ENCODE measurements around the gene RBM22. TPM values are rescaled to one million over a fixed set of nuclear protein-coding genes. Genes with fewer than 3 reads are reported as not detected.

The RBM22 gene
- total RNA-seq, 2 experiments from 2014 or later = 59.9 to 61.8 TPM

GRCh38 chr5:150710165-150710564, 9.3 kb upstream of the RBM22 start:
- CTCF ChIA-PET = interaction anchor here (1.0 to 2.6 kb wide), 3 partner anchors 10 to 13 kb away, joined by 3 to 15 read pairs (median 12); partner anchors contain the start of gene RBM22
- POLR2A ChIA-PET = no interaction called here
- intact Hi-C loops (cut with DNase I, micrococcal nuclease) = no loop called here
- Mint-ChIP-seq H3K4me1 (no peaks in the 10 kb centered on the region), H3K36me3 (ENCODE audit: low read depth) (peaks cover 20% of the 10 kb centered on the region), H3K27ac (no peak overlapping the region), H3K9me3 (ENCODE audit: low read depth) (no peaks in the 10 kb centered on the region), H3K4me3 (no peak overlapping the region), H3K27me3 (no peaks in the 10 kb centered on the region)
- no peak for DNase-seq
- no peak for ATAC-seq

- peaks cover 15% of the 10 kb centered on the region for H3K36me3 Mint-ChIP-seq (ENCODE audit: low read depth)
- DNase-seq (no peak), ATAC-seq (no peak)
- intact Hi-C loops (cut with DNase I, micrococcal nuclease) = no loop called here
- no peaks in the 10 kb centered on the region for H3K9me3 Mint-ChIP-seq (ENCODE audit: low read depth)
- no peak overlapping the region for H3K4me3 Mint-ChIP-seq
- ChIA-PET CTCF (interaction anchor here (0.6 to 1.5 kb wide), 6 partner anchors 14 to 326 kb away, joined by 3 to 5 read pairs (median 3); partner anchors contain the start of gene IRGM), POLR2A (no interaction called here)
- no peaks in the 10 kb centered on the region for H3K4me1 Mint-ChIP-seq
- H3K27me3 Mint-ChIP-seq = no peaks in the 10 kb centered on the region
- no peak overlapping the region for H3K27ac Mint-ChIP-seq
These were observed 6.0 kb upstream of the RBM22 start for GRCh38 chr5:150706776-150707390.

GRCh38 chr5:150703762-150704161, 2.9 kb upstream of the RBM22 start:
- no peak overlapping the region for H3K4me3 Mint-ChIP-seq
- ATAC-seq = no peak
- ChIA-PET CTCF (interaction anchor here (0.8 to 1.5 kb wide), 5 partner anchors 9 to 411 kb away, joined by 3 to 5 read pairs (median 3); partner anchors contain the start of gene IRGM), POLR2A (interaction anchor here (0.6 to 1.6 kb wide), 3 partner anchors 12 to 143 kb away, joined by 3 to 6 read pairs (median 4); partner anchors contain the start of gene IRGM)
- H3K36me3 Mint-ChIP-seq (ENCODE audit: low read depth) = peaks cover 6% of the 10 kb centered on the region
- H3K27ac Mint-ChIP-seq = no peak overlapping the region
- intact Hi-C loops (cut with DNase I, micrococcal nuclease) = loop anchor here (5.0 kb wide), 2 partner anchors 141 to 509 kb away; no protein-coding TSS in a partner anchor
- no peaks in the 10 kb centered on the region for H3K9me3 Mint-ChIP-seq (ENCODE audit: low read depth)
- H3K4me1 Mint-ChIP-seq = peaks cover 9% of the 10 kb centered on the region
- H3K27me3 Mint-ChIP-seq = no peaks in the 10 kb centered on the region
- DNase-seq = no peak

- peaks cover 23% of the 10 kb centered on the region for H3K36me3 Mint-ChIP-seq (ENCODE audit: low read depth)
- H3K27me3 Mint-ChIP-seq = no peaks in the 10 kb centered on the region
- peaks cover 15% of the 10 kb centered on the region for H3K4me1 Mint-ChIP-seq
- H3K9me3 Mint-ChIP-seq (ENCODE audit: low read depth) = no peaks in the 10 kb centered on the region
- ATAC-seq (peak; percentile 10), DNase-seq (no peak)
- no peak overlapping the region for H3K27ac Mint-ChIP-seq
- H3K4me3 Mint-ChIP-seq = no peak overlapping the region
- intact Hi-C loops (cut with DNase I, micrococcal nuclease) = loop anchor here (1.0 to 5.0 kb wide), 9 partner anchors 79 to 512 kb away; partner anchors contain the start of genes CD74 (in 1 of the 2), RPS14 (in 1 of the 2), SMIM3 (in 1 of the 2) and TNIP1 (in 1 of the 2)
- CTCF ChIA-PET = interaction anchor here (0.6 to 4.3 kb wide), 24 partner anchors 9 to 147 kb away, joined by 3 to 26 read pairs (median 4); partner anchors contain the start of genes DCTN4, IRGM, MYOZ3 and SMIM3
- POLR2A ChIA-PET = interaction anchor here (0.6 to 2.7 kb wide), 6 partner anchors 9 to 251 kb away, joined by 3 to 20 read pairs (median 4); partner anchors contain the start of genes IRGM and RPS14
These were observed 642 bp downstream of the RBM22 start for GRCh38 chr5:150700246-150700593.

- Mint-ChIP-seq H3K9me3 (ENCODE audit: low read depth) (no peaks in the 10 kb centered on the region), H3K4me1 (peaks cover 13% of the 10 kb centered on the region), H3K27me3 (no peaks in the 10 kb centered on the region), H3K27ac (no peak overlapping the region), H3K36me3 (ENCODE audit: low read depth) (peaks cover 58% of the 10 kb centered on the region), H3K4me3 (no peak overlapping the region)
- no peak for DNase-seq
- CTCF ChIA-PET = interaction anchor here (0.6 to 1.7 kb wide), 2 partner anchors 9 to 85 kb away, joined by 3 read pairs; no protein-coding TSS in a partner anchor
- no peak for ATAC-seq
- intact Hi-C loops (cut with DNase I, micrococcal nuclease) = no loop called here
- POLR2A ChIA-PET = no interaction called here
These were observed 6.2 kb downstream of the RBM22 start for GRCh38 chr5:150694612-150695011.

- no peak for DNase-seq
- no peak for ATAC-seq
- ChIA-PET CTCF (interaction anchor here (0.7 kb wide), 1 partner anchor 414 kb away, joined by 5 read pairs; no protein-coding TSS in a partner anchor), POLR2A (interaction anchor here (0.6 to 2.8 kb wide), 4 partner anchors 9 to 91 kb away, joined by 3 to 15 read pairs (median 4); partner anchors contain the start of gene RBM22)
- H3K36me3 Mint-ChIP-seq (ENCODE audit: low read depth) = peaks cover 56% of the 10 kb centered on the region
- no peaks in the 10 kb centered on the region for H3K4me1 Mint-ChIP-seq
- no peak overlapping the region for H3K4me3 Mint-ChIP-seq
- no peak overlapping the region for H3K27ac Mint-ChIP-seq
- no peaks in the 10 kb centered on the region for H3K9me3 Mint-ChIP-seq (ENCODE audit: low read depth)
- intact Hi-C loops (cut with DNase I, micrococcal nuclease) = no loop called here
- no peaks in the 10 kb centered on the region for H3K27me3 Mint-ChIP-seq
These were observed 8.6 kb downstream of the RBM22 start for GRCh38 chr5:150692276-150692675.

GRCh38 chr5:150690760-150691159, 10.1 kb downstream of the RBM22 start:
- CTCF ChIA-PET = interaction anchor here (0.7 to 1.3 kb wide), 4 partner anchors 45 to 829 kb away, joined by 3 read pairs; no protein-coding TSS in a partner anchor
- Mint-ChIP-seq H3K9me3 (ENCODE audit: low read depth) (no peaks in the 10 kb centered on the region), H3K27ac (no peak overlapping the region), H3K4me3 (no peak overlapping the region), H3K36me3 (ENCODE audit: low read depth) (peaks cover 49% of the 10 kb centered on the region), H3K27me3 (no peaks in the 10 kb centered on the region), H3K4me1 (no peaks in the 10 kb centered on the region)
- intact Hi-C loops (cut with DNase I, micrococcal nuclease) = no loop called here
- POLR2A ChIA-PET = interaction anchor here (0.6 to 2.8 kb wide), 4 partner anchors 10 to 157 kb away, joined by 4 to 15 read pairs (median 8); partner anchors contain the start of gene RBM22
- DNase-seq (no peak), ATAC-seq (no peak)

- ChIA-PET CTCF (interaction anchor here (0.9 to 1.4 kb wide), 2 partner anchors 12 to 18 kb away, joined by 5 to 8 read pairs; partner anchors contain the start of gene RBM22), POLR2A (no interaction called here)
- DNase-seq (no peak), ATAC-seq (no peak)
- H3K27me3 Mint-ChIP-seq = no peaks in the 10 kb centered on the region
- H3K9me3 Mint-ChIP-seq (ENCODE audit: low read depth) = no peaks in the 10 kb centered on the region
- intact Hi-C loops (cut with DNase I, micrococcal nuclease) = no loop called here
- H3K36me3 Mint-ChIP-seq (ENCODE audit: low read depth) = peaks cover 38% of the 10 kb centered on the region
- H3K4me3 Mint-ChIP-seq = no peak overlapping the region
- no peaks in the 10 kb centered on the region for H3K4me1 Mint-ChIP-seq
- H3K27ac Mint-ChIP-seq = no peak overlapping the region
These were observed 11.7 kb downstream of the RBM22 start for GRCh38 chr5:150689120-150689519.

GRCh38 chr5:150676578-150676977, 24.3 kb downstream of the RBM22 start:
- intact Hi-C loops (cut with DNase I, micrococcal nuclease) = no loop called here
- POLR2A ChIA-PET = no interaction called here

GRCh38 chr5:150675069-150675468, 25.8 kb downstream of the RBM22 start:
- ChIA-PET CTCF (interaction anchor here (0.8 to 1.7 kb wide), 3 partner anchors 18 to 171 kb away, joined by 3 to 4 read pairs (median 4); partner anchors contain the start of gene IRGM), POLR2A (no interaction called here)
- Mint-ChIP-seq H3K36me3 (ENCODE audit: low read depth) (peaks cover 2% of the 10 kb centered on the region), H3K27me3 (peaks cover 10% of the 10 kb centered on the region), H3K4me3 (no peak overlapping the region), H3K27ac (no peak overlapping the region), H3K9me3 (ENCODE audit: low read depth) (no peaks in the 10 kb centered on the region), H3K4me1 (no peaks in the 10 kb centered on the region)
- ATAC-seq (no peak), DNase-seq (no peak)
- intact Hi-C loops (cut with DNase I, micrococcal nuclease) = no loop called here

More at GRCh38 chr5:150676578-150676977, 24.3 kb downstream of the RBM22 start:
- peaks cover 6% of the 10 kb centered on the region for H3K36me3 Mint-ChIP-seq (ENCODE audit: low read depth)
- no peaks in the 10 kb centered on the region for H3K4me1 Mint-ChIP-seq
- CTCF ChIA-PET = no interaction called here
- H3K27ac Mint-ChIP-seq = no peak overlapping the region
- H3K9me3 Mint-ChIP-seq (ENCODE audit: low read depth) = no peaks in the 10 kb centered on the region
- no peak overlapping the region for H3K4me3 Mint-ChIP-seq
- DNase-seq = no peak
- ATAC-seq = no peak
- no peaks in the 10 kb centered on the region for H3K27me3 Mint-ChIP-seq

GRCh38 chr5:150674341-150674821, 26.5 kb downstream of the RBM22 start:
- no peak overlapping the region for H3K4me3 Mint-ChIP-seq
- ATAC-seq = no peak
- no peaks in the 10 kb centered on the region for H3K9me3 Mint-ChIP-seq (ENCODE audit: low read depth)
- no peak overlapping the region for H3K27ac Mint-ChIP-seq
- intact Hi-C loops (cut with DNase I, micrococcal nuclease) = loop anchor here in 1 of 2 experiments (5.0 kb wide), 1 partner anchor 112 kb away; no protein-coding TSS in a partner anchor
- ChIA-PET POLR2A (no interaction called here), CTCF (interaction anchor here (0.6 to 1.7 kb wide), 2 partner anchors 17 to 142 kb away, joined by 4 read pairs; no protein-coding TSS in a partner anchor)
- H3K4me1 Mint-ChIP-seq = no peaks in the 10 kb centered on the region
- no peak for DNase-seq
- H3K36me3 Mint-ChIP-seq (ENCODE audit: low read depth) = no peaks in the 10 kb centered on the region
- peaks cover 13% of the 10 kb centered on the region for H3K27me3 Mint-ChIP-seq
